GM21529 (cell line): ENCODE data around the gene GNG4.
"Not testable (repeated sequence)": the region's sequence is repeated elsewhere in the genome, so short reads cannot be mapped to it uniquely, and the experiment has no call there.

Source experiments
- ATAC-seq: cut with Tn5 transposase; IDR thresholded peaks from one replicate; pipeline ENCODE4 v1.9.1; 2021; ENCODE audit not compliant: unreplicated experiment

The GNG4 gene

GRCh38 chr1:235586992-235587391, 62.6 kb downstream of the GNG4 start:
- no peak for ATAC-seq

DNA sequence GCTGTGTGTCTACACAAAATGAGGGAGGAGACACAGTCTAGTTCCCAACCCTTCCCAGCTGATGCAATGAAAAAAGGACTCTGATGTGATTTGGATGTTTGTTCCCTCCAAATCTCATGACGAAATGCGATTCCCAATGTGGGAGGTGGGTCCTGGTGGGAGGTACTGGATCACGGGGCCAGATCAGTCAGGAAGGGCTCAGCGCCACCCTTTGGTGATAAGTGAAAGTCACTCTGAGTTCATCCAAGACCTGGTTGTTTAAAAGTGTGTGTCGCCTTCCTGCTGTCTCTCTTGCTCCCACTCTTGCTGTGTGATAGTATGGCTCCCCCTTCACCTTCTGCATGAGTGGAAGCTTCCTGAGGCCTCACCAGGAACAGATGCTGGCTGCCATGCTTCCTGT, 63.2 kb downstream of the GNG4 start:
- no peak for ATAC-seq

DNA sequence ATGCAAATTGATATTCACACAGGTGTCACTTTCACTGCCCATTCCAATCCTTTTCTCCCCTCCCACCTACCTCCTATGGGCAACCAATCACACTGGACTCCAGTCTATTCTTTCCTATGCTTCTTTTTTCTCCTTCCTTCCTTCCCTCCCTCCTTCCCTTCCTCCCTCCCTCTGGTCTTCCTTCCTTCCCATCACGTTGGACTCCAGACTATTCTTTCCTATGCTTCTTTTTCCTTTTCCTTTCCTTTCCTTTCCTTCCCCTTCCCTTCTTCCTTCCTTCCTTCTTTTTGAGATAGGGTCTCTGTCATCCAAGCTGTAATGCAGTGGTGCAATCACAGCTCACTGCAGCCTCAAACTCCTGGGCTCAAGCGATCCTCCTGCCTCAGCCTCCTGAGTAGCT, 64.6 kb downstream of the GNG4 start:
- ATAC-seq = no peak

- ATAC-seq = no peak
Observed at GRCh38 chr1:235583511-235584001, 66.0 kb downstream of the GNG4 start.

DNA sequence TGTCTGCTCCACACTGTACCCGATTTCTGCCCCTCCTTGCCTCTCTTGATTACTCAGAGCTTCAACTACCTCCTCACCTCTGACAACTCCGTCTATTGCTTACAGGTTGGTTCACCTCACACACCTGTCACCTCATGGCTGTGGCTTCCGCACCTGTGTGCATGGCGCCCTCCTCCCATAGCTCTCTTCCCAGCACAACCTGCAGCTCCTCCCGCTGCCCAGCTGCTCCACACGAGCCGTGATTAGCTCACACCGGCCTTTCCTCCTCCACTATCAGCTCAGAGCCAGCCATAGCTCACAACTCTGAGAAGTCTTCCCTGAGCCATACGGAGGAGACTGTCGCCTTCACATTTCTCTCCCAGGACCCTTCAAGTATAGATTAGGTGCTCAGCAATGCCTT, 67.5 kb downstream of the GNG4 start:
- no peak for ATAC-seq

DNA sequence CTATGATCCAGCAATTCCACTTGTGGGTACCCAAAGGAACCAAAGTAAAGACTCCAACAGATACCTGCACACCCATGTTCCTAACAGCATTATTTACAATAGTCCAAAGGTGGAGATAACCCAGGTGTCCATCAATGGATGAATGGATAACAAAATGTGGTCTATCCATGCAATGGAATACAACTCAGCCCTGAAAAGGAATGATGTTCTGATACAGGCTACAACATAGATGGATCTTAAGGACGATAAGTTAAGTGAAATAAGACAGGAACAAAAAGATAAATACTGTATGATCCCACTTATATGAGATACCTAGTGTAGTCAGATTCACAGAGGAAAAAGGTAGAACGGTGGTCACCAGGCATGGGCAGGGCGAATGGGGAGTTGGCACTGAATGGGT, 69.7 kb downstream of the GNG4 start:
- ATAC-seq = no peak

DNA sequence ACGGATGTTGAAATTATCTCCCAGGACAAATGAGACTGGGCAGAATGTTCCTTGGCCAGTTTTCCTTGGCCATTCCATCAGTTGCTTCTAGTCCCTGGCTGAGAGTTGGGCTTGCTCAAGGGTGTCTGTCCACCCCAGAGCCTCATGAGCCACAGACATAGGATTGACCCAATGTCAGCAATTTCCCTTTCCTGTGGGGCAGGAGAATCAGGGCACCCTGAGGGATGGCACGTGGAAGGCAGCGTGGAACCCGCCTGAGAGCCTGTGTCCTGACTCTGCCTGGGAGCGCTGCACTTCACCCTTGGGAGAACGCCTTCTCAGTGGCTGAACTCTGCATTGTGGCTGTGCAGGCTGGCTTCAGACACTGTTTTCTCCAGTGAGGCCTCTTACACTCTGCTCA, 74.0 kb downstream of the GNG4 start:
- no peak for ATAC-seq

DNA sequence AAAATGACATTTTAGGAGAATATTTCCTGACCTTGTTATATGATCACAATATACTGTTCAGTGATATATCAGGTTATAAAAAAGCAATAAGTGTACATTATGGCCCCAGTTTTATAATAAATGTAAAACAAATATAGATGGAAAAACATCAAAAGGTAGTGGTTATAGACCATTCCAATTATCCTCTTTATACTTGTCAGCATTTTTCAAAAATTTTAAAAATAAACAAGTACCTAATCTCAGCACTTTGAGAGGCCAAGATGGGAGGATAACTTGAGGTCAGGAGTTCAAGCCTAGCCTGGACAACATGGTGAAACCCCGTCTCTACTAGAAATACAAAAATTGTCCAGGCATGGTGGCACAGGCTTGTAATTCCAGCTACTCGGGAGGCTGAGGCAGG, 75.7 kb downstream of the GNG4 start:
- no peak for ATAC-seq

GRCh38 chr1:235572971-235573370, 76.6 kb downstream of the GNG4 start:
- not testable (repeated sequence) for ATAC-seq

DNA sequence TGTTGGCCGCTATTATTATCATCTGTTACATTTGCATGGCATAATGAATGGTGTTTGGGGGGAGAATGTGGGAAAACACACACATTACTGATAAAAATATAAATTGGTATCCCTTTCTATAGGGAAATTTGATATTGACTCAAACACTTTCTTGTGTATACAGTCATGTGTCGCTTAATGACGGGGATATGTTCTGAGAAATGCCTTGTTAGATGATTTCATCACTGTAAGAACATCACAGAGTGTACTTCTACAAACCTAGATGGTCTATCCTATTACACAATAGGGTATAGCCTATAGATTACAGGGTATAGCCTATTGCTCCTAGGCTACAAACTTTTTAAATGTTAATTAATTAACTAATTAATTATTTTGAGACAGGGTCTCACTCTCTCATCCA, 78.1 kb downstream of the GNG4 start:
- no peak for ATAC-seq

- ATAC-seq = no peak
Observed at GRCh38 chr1:235567812-235568503, 81.6 kb downstream of the GNG4 start.

DNA sequence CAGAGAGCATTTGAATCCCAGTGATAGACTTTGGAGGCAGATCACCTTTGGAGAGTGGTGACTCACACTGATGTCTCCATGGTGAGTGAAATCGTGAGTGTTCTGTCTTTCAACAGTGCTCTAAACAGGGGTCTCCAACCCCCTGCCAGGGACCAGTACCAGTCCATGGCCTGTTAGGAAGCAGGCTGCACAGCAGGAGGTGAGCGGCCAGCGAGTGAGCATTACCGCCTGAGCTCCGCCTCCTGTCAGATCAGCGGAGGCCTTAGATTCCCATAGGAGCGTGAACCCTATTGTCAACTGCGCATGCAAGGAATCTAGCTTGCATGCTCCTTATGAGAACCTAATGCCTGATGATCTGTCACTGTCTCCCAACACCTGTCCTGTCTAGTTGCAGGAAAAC, 83.5 kb downstream of the GNG4 start:
- ATAC-seq = no peak

DNA sequence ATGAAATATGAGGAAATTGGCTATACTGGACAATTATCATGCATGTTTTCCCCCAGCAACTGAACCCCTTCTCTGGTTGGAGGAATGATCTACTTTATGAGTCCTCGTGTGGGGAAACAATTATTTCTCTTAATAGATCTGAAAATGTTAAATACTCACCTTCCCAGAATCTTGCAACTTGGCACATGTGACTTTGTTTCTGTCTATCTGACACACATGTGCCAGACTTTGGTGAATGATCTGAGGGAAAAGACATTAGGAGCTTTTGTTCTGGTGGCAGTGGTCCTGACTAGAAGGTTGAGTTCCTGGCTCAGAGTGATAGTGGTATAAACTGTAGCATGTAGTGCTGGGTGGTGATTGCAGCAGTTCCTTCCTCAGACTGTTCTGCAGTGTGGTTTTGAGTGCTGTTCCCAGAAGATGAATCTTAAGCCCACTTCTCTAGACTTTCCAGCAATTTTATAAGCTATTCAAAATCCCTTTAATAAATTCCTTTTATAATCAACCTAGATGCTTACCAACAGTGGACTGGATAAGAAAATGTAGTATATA, 86.0 kb downstream of the GNG4 start:
- ATAC-seq = no peak

DNA sequence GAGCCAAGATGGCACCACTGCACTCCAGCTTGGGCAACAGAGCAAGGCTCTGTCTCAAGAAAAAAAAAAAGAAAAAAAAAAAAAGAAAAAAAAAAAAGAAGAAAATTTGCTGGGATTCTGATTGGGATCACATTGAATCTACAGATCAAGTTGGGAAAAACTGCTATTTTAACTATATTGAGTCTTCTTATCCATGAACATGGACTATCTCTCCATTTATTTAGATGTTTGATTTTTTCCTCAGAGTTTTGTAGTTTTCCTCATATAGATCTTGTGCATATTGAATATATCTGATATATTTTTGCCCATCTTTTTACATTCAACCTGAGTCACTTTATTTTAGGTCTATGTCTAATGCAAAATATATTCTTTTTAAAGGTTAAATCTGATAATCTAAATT, 87.0 kb downstream of the GNG4 start:
- no peak for ATAC-seq

DNA sequence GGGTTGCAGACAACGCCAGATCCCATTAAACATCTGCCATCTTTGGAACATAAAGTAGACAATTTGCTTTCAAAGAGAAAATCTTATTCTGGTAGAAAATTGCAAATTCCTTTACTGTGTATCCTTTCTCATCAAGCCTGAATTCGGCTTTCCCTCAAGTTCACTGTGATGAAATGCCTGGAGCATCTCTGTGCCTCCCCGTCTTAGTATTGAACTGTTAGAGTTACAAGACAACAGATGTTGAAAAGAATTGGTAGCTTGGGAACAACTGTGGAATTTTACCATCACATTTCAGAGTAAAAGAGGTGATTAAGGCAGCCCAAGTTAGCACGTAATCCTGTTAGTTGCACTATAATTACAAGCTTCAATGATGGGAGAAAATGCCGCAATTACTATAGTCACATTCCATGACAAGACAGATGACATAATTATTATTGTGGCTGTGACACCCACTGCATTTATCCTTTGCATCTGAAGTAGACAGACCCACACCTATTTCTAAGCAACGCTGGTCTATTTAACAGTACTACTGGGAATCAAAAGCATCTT, 90.9 kb downstream of the GNG4 start:
- ATAC-seq = no peak

DNA sequence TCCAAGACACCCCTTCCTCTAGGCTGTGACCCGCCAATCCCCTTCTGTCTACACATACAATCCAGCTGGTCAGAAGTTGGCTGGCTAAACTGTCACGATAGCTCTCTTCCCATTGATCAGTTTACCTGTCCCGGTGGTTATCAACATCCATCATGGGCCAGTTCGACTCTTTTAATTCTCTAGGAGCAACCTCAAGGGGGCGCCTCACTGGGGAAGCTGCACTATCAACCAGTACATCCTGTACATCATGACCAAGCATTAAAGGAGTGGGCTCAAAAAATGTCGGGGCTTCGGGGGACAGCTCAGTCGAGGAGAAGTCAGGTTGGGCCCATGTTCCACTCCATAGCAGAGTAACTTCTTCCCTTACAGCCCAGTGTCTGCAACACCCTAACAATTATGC, 92.1 kb downstream of the GNG4 start:
- no peak for ATAC-seq

DNA sequence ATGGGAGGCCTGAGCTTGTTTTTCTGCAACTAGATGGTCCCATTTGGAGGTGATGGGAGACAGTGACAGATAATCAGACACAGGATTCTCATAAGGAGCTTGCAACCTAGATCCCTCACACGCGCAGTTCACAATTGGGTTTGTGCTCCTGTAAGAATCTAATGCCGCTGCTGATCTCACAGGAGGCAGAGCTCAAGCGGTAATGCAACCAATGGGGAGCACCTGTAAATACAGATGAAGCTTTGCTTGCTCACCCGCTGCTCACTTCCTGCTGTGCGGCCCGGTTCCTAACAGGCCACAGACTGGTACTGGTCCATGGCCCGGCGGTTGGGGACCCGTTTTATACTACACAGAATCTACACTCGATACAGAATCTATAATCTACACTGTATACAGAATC, 92.8 kb downstream of the GNG4 start:
- no peak for ATAC-seq

- ATAC-seq = no peak
Observed at GRCh38 chr1:235553112-235553551, 96.5 kb downstream of the GNG4 start.

GRCh38 chr1:235552146-235552716, 97.4 kb downstream of the GNG4 start:
- ATAC-seq = no peak

DNA sequence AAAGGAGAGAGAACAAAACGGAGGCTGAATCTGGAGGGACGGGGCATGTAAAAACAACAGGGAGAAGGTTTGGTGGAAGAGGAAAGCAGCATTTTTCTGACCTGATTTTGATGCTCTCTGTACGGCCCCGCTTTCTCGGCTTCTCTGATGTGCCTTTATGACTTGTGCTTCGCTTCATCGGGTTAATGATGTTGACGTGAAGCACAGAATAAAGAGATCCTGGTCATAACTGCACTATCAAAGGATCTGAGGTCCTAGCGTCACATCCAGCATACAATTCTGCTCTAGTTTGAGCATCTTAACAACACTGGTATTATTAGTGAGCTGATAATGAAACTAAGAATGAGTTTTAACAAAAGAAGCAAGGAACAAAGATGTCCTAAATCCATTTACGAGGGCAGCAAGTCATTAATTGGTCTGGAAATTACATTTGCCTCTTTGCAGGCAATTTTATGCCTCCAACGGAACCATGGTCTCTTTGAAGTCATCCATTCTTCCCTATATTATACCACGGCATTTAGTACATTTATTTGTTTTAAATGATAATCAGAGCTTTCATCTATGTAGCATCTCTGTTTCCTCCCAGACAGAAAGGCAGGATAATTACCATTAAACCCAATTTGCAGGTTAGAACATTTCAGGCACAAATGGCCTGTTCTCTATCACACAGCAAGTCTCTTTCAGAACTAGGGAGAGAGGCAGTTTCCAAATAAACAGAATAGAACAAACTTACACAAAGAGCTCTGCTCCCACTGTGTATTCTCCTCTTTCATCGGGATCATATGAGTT, 100.0 kb downstream of the GNG4 start:
- no peak for ATAC-seq

DNA sequence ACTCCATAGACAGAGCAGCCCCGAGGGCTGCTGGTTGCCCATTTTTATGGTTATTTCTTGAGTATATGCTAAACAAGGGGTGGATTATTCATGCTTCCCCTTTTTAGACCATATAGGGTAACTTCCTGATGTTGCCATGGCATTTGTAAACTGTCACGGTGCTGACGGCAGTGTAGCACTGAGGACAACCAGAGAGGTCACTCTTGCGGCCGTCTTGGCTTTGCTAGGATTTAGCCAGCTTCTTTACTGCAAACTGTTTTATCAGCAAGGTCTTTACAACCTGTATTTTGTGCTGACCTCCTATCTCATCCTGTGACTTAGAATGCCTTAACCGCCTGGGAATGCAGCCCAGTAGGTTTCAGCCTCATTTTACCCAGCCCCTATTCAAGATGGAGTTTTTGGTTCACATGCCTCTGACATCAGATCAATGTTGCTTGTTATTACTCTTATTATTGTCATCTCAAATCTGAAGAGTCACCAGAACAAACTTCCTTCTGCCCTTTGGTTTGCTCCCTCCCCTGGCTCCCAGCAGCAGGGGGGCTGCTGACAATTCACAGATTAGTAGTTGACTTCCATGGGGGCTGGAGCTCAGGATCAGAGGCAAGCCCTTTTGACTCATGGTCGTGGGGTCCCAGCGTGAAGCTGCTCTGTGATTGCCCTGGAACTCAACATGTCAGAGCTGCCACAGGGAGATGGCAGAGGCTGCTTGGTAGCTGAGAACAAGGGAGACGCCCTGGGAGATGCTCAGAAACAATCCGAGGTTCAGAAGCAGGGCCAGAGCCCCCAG, 103.0 kb downstream of the GNG4 start:
- not testable (repeated sequence) for ATAC-seq
